ENCODE results near the gene NCKIPSD.

Gene NCKIPSD

DNA sequence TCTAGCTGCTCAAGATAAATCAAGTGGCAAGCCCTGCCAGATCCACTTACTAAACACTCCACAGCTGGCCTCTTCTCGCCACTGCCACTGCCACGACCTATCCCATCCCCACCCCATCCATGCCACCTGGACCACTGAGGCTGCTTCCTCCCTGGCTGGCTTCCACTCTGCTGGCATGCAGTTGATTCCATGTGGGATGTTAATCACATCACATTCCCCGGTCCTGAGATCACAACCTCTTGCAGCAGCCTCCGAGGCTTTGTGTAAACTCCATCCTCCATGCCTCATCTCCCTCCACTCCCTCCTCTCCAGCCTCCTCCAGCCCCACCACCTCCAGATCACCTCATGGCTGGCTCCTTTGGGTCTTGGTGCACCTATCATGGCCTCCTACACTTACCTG lies 7.7 kb downstream of the NCKIPSD start:
- DNase-seq = no peak

GRCh38 chr3:48674505-48674904 lies 11.2 kb downstream of the NCKIPSD start:
- no peak for DNase-seq

DNA sequence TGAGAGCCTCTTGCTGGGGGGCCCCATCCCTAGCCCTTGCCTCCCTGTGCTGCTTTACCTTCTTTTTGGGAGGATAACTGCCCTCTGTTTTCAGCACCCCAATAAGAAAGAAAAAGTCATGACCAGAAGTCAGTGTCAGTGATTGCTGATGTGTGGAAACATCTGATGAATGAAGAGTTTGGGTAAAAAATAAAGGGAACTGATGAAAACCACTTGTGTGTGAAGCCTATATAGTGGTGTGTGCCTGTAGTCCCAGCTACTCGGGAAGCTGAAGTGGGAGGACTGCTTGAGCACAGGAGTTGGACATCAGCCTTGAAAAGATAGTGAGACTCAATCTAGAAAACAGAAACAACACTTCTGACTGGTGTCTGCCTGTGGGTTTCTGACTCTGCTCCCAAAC lies 13.2 kb downstream of the NCKIPSD start:
- no peak for DNase-seq

DNA sequence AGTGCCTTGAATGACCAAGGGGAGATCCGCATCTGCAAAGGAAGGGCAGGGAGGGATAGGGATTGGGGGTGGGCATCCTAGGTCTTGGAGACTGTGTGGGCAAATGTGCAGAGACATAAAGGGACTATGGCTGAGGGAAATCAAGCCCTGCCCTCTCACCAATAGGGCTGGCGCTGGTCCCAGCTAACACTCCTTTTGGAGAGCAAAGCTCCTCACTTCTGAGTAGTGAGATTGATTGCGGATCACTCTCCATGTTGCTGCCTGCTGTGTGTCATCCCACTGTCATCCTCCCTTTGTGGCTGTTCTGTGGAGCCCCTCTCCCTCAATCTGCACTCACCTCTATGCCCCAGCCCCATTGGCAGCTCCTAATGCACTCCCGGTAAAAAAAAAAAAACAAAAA lies 20.8 kb downstream of the NCKIPSD start:
- no peak for DNase-seq

DNA sequence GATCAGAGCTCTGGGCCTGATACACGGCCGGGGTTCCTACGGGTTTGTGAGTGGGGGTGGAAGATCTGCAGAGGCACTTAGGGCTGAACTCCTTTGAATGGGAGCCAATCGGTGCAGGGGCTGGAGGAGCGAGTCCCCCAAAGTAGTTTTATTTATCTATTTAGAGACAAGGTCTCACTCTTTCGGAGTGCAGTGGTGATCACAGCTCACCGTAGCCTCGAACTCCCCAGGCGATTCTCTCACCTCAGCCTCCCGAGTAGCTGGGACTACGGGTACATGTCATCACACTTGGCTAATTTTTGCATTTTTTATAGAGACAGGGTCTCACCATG lies 21.4 kb downstream of the NCKIPSD start:
- DNase-seq = no peak

GRCh38 chr3:48663489-48664312 lies 22.0 kb downstream of the NCKIPSD start:
- DNase-seq = peak; percentile 92

DNA sequence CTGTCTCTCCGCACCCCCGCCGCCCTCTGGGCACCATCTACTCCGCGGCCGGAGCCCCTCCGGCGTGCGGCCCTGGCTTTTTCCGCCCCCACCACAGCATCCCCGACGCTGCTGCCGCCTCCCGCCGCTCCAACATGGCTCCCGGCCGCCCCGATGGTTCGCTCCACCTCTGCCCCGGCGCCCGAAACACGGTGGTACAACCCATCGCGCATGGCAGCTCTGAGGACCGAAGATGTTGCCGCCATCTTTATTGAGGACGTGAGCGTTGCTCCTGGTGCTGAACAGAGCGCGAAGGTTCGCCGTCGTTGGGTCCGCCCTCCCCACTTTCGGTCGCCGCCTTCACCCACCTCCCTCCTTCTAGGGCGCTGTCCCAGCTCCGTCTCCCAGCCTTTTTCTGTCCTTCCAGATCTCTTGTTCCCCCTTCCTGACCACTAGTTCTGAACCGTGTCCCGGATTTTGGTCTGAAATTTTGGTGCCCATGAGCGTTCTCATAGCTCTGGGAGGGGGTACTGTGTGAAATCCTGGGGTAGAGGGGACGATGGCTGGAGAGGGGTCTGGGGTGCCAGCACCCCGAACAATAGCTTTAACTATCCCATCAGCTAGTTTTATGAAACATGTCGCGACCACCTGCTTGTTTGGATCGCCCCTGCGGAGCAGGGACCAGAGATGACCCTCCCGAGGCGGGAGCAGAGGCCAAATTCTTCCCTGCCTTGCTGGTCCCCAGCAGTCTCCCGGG lies 22.8 kb downstream of the NCKIPSD start, which contains the start of gene CELSR3:
TSS of gene CELSR3 (minus strand) at position 134 of the 736 bp plus-strand sequence. CDS start 252 bp downstream, outside the sequence.
- peak; percentile 75 for DNase-seq

DNA sequence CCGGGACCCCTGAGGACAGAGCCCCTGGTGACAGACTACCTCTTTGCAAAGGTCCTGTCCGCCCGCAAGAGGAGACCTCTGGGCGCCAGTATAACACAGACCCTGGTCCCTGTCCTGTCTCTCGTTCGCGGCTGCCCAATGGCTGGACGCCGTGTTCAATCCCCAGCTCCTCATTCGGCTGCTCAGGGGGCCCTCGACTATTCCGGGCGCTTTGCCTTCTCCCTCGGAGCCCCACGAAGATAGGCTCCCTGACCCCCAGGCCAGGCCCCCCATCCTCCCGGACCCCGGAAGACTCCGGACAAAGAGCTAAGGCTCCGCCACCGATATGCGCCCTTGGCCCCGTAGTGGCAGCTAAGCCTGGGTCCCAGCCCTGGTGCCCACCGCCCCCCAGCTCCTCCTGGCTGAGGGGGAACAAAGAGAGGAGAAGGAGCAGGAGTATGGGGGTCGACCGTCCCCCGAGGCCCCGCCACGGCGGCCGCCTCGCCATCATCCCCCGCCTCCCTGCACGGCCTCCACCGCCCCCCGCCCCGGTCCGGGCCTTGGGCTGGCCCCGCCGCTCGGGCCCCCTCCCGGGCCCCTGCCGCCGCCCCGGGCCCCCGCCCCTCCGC lies 23.5 kb downstream of the NCKIPSD start:
- no peak for DNase-seq

DNA sequence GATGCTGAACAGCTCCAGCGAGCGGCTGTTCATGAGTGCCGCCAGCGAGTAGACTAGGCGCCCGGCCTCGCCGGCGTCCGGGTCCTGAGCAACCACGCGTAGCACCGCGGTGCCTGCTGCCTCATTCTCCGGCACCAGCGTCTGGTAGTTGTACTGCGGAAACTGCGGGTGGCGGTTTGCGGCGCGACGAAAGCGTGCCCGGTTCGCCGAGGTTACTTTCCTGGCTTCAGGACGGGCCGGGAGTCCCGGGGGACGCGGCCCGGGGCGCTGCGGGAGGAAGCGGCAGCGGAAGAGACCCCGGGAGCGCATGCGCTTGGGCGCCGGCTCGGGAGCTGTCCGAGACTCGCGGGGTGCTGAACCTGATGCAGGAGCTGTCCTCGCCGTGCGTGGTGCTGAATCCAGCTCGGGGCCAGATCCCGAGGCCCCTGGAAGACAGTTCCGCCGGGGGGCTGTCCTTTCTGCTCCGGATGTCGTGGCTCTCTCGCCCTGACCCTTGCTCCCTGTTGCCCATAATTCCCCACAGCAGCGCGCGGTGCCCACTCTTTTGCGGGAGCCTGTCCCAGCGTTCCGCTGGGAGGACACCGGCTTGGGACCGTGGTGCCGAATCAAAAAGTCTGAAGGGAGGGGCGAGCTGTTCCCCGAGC lies 24.1 kb downstream of the NCKIPSD start:
- peak; percentile 76 for DNase-seq

- DNase-seq = no peak
Measured at GRCh38 chr3:48660800-48661400, 24.8 kb downstream of the NCKIPSD start.

DNA sequence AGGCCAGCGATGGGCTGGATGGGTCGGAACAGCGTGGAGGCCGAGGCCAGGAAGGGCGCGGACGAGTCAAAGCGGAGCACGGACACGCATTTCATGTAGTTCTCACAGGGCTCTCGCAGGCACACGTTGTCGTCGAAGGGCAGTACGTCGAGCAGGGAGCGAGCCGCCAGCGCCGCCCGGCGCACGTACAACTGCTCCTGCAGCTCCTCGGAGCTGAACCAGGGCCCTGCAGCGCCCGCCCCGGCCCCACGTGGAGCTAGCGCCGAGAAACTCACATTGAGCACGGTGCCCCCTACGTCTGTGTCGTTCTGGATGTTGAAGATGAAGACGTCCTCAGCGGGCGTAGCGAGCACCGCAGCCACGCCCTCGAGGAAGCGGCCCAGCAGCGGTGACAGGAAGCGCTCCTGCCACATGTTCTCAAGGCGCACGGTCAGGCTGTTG lies 28.9 kb downstream of the NCKIPSD start:
- peak; percentile 49 for DNase-seq

DNA sequence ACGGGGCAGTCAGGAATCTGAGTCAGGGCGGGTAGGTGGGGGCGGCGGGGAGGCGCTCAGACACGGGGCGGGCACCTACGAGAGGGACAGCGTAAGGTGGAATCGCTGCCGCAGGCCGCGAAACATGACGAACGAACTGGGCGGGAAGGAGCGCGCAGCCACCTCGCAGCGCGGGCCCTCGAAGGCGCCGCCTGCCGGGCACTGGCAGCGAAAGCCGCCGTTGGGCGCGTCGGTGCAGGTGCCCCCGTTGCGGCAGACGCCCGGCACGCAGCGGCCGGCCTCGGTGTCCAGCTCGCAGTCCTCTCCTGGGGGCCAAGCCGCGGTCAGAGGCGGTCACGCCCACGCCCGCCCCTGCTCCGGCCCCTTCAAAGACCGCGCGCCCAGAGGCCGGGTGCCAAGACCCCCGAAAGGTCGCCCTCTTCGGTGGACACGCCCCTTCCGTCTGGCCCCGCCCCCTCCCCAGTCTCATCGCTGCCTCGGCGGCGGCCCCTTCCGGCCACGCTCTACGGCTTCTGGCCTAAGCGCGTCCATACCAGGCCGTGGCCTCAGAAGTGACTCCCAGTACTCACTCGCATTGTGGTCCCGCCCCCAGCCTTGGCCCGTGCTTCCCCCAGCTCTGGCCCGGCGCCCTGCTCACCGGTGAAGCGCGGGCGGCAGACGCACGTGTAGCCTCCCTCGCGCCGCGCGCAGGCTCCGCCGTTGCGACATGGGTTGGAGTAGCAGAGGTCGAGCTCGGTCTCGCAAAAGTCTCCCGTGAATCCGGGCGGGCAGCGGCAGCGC lies 29.5 kb downstream of the NCKIPSD start:
- DNase-seq = peak; percentile 89

- peak; percentile 56 for DNase-seq
Measured at GRCh38 chr3:48655606-48656005, 30.1 kb downstream of the NCKIPSD start.

DNA sequence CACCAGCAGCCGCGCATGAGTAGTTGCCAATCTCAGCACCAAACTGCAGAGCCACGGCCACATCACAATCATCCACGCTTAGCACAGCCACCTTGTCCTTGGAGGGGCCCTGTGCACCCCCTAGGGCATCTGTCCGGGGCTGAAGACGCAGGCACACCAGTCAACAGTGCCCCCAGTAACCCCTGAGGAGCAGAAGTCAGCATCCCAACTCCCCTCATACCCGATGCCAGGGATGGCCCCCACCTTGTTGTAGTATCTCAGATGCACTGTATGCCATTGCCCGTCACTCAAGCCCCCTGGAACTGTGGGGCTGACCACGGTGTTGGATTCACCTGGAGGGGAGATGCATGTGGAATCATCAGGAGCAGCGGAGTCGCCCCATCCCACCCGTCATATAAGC lies 30.7 kb downstream of the NCKIPSD start:
- DNase-seq = no peak

DNA sequence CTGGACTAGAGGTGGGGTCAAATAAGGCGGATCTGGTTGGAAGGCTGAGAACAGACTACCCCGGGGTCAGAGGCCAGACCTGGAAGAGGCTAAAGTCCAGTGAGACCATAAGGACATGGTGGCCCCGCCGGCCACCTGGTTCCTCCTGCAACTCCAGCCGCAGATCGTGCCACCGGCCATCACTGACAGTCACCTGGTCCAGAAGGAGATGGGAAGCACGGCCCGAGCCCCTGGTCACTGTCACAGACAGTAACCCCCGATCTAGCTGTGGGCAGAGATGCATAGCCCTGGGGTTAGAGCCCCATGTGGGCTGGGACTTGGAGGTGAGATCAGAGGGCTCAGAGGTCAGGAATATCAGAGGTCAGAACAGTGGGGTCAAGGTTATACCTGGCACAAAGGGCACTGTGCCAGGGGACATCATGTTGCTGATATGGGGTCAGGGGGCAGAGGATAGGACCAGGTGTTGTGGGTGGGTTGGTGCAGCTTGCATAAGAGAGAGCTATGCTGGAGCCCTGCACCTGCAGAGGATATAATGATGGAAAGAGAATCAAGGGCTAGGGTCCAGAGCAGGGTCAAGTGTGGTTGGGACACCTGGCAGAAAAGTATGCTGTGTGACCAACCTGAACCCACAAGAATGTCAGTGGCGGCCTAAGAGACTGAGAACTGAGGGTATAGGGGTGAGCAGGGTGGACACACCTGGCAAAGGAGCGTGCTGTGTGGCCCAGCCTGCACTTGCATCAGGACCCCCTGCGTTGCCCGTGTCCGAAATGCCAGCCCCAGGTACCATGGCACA lies 32.6 kb downstream of the NCKIPSD start:
- no peak for DNase-seq

DNA sequence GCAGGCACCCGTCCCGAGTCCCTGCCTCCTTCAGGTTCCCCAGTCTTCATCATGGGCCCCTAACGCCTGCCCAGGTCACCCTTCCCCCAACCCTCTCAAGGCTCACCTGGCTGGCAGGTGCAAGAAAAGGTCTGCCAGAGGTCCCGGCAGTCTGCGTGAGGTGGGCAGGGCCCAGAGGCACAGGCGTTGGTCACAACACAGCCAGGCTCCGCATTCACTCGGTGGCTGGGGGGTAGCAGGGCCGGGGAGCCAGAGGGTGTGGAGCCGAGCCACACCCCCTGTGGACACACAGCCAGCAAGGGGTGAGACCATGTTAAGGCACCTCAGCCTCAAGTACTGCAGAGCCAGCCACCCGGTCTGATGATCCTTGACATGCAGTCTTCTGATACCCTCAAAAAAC lies 33.9 kb downstream of the NCKIPSD start:
- no peak for DNase-seq

GRCh38 chr3:48650723-48651122 lies 35.0 kb downstream of the NCKIPSD start:
- no peak for DNase-seq

GRCh38 chr3:48648188-48648850 lies 37.4 kb downstream of the NCKIPSD start:
- no peak for DNase-seq

DNA sequence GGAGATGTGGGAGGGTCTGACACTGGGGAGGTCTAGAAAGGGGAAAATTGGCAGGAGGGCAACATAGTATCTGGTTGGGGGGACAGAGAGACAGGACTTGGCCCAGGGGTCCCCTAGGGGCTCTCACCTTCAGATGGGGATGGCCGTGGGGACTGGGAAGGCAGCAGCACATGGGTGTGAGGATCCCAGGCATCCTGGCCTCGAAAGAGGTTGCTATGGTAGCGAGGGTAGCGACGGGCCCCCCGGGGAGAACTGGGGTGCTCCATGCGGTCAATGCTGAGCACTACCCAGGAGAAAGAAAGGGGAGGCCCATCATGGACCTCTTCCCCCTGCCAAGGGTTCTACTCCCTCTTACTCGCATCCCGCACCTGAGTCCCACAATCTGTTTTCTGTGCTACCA lies 38.0 kb downstream of the NCKIPSD start:
- DNase-seq = no peak

DNA sequence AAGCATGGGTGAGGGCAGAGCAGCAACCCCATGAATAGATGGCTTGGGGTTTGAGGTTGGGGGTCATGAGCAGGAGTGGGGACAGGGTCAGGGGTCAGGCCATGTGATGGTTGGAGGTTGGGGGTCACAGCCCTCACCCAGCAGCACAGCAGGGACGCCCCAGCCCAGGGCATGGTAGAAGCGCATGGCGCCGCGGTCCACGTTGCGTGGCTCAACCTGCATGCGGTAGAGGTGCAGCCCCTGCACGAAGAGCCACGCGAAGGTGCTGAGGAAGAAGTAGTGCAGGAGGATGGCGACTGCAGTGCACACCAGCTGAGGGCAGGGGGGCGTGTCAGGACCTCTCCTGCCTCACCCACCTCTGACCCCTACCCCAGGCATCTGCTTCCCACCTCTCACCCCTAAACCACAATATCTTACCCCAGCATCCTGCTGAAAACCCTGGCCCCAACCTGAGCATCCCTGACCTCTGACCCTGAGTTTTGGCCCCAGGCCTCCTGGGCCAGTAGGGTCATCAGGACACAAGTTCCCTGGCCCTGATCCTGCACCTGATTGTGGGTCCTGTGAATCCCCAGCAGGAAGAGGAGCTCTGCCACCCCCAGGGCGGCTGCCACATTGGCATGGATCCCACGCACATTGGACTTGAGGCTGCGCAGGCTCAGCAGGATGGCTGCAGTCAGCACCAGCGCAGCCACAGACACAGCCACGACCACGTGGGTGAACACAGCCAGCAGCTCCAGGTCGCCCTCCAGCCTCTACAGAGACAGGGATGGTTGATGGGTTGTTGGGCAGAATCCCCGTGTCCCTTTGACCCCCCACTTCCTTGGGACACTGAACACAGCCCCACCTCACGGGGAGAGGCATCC lies 40.6 kb downstream of the NCKIPSD start:
- DNase-seq = no peak

Measured in CD4-positive, alpha-beta T cell treated with Interleukin-10 for 1 hour (primary cell).